ENCODE results near the gene AHNAK.

AHNAK gene

GRCh38 chr11:62494246-62494645 is 52.4 kb downstream of the AHNAK start:
- no peak for DNase-seq

GRCh38 chr11:62493801-62494200 is 52.8 kb downstream of the AHNAK start:
- no peak for DNase-seq

- no peak for DNase-seq
These were observed 54.0 kb downstream of the AHNAK start for GRCh38 chr11:62492586-62492985.

GRCh38 chr11:62491571-62492329 is 54.9 kb downstream of the AHNAK start:
- no peak for DNase-seq

DNA sequence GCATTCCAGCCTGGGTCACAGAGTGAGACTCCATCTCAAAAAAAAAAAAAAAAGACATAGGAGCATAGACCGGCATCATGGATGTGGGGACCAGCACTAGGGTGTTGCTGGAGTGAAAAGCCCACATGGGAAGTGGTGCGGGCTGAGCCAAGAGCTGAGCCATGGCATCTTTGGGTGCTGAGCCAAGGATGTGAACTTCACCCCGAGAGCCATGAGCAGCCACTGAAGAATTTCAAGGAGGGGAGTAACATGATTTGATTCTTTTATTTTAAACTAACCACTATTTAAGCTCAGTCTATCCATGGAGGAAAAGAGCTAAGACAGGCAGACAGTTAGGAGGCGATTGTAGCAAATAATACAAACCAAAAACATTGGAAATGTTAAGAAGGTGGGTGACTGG is 57.4 kb downstream of the AHNAK start:
- DNase-seq, result no peak

DNA sequence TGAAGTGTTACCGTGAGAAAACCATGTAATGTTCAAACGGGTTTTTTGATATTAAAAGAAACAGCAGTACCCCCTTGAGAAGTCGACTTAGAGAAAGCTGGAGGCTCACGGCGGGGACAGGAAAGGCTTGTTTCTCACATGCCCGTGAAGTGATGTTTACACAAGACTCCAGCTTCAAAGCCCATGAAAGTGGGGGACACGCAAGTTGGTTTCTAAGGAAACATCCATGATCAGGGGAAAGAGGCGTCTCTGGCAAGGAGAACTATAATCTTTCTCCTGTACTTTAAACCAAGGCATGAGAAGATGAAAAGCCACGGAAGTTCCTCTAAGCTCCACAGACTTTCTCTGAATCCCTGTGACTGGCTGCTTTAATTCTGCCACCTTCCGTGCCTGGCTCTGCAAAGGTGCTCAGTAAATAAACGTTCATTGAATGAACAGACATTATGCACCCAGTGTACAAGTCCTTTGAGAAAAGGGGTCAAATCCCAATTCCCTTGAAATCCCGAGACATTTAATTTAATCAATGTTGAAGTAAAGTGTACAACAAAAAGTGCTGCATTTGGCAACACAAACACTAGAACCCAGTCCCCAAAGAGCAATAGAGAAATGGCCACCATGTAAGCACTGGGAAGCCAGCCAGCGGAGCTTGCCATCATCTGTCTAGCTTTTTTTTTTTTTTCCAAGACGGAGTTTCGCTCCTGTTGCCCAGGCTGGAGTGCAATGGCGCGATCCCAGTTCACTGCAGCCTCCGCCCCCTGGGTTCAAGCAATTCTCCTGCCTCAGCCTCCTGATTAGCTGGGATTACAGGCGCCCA is 58.7 kb downstream of the AHNAK start:
- DNase-seq, result no peak

GRCh38 chr11:62487136-62487535 is 59.5 kb downstream of the AHNAK start:
- no peak for DNase-seq

GRCh38 chr11:62484352-62484751 is 62.3 kb downstream of the AHNAK start:
- DNase-seq, result no peak

DNA sequence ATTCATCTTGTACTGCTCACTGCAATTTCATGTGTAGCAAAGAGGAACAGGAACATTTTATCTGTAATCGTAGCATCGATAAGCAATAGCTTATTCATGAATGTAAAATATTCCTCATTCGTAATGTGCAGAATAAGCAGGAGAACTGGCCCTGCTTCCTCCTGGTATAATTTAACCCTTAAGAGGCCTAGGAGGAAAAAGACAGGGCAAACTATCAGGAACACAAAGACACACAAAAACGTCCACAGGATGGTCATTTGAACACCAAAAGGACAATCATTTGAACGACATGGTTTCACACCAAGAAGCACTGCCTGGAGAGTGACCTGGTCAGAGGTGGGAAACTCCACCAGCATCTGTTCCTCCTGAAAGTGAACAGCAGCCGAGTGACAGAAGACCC is 63.9 kb downstream of the AHNAK start:
- DNase-seq, result no peak

GRCh38 chr11:62479631-62480201 is 66.9 kb downstream of the AHNAK start:
- DNase-seq, result no peak

DNA sequence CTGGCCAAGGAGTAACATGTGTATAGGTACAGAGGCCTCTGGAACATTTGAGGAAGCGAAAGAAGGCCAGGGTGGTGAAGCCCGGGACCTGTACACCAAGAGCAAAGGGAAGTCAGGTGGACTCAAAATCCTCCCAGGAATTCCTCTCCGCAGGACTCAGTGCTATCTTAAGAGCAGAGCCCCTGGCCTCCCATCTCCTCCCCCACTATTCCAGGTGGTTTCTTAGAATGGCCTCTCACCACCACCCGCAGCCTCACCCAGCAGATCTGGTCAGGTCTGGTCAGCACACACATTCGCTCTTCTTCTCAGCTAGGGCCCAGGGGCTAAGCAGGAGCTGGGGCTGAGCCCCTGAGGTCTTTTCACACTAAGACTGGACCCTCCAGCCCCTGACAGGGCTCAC is 68.7 kb downstream of the AHNAK start:
- no peak for DNase-seq

- DNase-seq, result no peak
These were observed 74.3 kb downstream of the AHNAK start for GRCh38 chr11:62472063-62472884.

DNA sequence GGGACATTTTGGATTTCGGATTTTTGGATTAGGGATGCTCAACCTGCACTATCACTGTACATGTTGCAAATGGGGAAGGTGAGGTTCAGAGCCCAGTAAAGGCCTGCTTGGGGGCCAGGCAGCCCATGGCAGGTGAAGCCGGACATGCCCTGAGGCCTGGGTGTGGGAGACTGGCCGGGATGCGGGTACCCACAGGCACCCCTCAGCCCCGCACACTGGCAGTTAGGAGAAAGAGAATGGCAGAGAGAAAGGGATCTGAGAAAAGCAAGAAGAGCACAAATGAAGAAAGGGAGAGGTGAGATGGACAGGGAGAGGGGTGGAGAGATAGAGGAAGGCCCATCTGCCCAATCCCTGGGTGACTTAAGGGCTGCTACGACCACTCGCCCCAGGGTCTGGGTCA is 75.0 kb downstream of the AHNAK start:
- no peak for DNase-seq

DNA sequence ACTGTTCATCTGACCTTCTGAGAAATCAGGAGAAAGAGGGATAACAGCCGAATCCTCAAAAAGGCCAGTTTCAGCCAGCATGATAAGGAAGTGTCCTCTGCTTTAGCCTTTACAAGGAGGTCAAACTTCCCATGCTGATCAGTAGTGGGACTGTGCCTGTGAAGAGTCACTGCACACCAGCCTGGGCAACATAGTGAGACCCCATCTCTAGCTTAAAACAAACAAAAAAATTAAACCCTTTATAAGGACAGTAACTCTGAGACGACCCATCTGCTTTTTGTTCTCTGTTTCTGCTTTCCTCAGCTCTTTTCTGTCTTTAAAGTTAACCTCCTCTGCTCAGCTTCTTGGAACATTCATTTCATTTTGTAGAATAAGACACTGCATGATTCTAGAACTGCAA is 78.0 kb downstream of the AHNAK start:
- no peak for DNase-seq

DNA sequence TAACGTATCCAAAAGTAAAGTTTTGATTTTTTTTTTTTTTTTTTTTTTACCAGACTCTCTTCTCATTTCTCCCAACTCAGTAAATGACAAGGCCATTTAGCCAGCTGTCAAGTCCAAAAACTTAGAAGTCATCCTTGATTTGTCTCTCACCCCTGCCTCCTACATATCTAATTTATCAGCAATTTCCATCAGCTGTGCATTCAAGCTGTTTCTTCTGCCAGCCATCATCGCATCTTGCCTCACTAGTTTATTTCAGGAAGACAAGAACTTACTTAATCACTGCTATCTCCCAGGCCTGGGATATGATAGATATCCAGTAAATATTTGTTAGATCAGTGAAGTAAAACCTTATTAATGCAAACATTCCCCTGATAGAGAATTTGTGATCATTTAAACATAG is 80.2 kb downstream of the AHNAK start:
- no peak for DNase-seq

- no peak for DNase-seq
These were observed 82.0 kb downstream of the AHNAK start for GRCh38 chr11:62464655-62465054.

DNA sequence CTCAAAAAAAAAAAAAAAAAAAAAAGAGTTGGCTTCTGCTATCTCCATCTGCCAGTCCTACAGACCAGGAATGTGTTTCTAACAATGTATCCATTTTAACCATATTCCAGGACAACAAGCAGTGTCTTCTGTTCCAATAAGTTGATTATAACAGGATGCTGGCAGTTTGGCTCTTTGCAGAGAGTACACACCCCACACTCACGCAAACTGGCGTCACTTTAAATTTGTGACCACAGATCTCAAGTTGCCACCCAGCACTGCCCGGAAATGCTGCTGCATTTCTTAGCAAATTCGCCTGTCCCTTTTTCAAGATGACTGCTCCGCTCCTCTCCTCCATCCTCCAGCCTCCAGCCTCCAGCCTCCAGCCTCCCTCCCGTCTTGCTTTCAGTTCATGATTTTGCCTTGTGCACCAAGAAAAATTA is 83.5 kb downstream of the AHNAK start:
- DNase-seq, result no peak

DNA sequence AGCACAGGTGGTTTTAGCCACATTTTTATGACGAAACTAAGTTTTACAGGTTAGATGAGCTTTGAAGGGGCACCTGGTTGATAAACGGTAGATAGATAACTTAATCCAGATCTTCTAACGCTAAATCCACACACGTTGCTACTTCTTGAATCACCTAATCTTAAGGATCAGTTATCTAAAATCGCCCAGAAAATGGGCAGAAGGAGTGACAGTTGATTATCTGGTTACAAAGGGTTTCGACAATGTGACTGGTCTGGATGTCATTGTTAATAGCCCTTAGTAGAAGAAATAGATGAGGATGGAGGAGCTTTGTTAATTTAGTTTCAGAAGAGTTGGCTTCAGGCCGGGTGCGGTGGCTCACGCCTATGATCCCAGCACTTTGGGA is 84.1 kb downstream of the AHNAK start:
- no peak for DNase-seq

- DNase-seq, result no peak
These were observed 84.7 kb downstream of the AHNAK start for GRCh38 chr11:62461740-62462507.

DNA sequence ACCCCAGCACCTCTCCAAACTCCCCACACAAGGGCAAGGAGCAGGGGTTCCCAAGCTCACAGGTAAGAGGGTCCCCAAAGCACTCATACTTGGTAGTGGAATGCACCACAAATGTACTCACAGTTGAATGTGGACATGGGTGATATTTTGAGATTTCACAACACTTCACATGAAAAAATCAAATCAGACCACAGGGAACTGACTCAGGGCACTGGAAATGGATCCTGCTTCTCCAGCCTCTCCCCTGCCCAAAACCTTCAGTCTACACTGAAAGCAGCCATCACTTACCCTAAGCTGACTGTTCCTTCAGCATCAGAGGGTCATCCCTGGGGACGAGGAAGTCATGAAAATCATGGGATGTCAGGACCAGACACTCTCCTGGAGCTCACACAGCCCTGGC is 87.5 kb downstream of the AHNAK start:
- no peak for DNase-seq

DNA sequence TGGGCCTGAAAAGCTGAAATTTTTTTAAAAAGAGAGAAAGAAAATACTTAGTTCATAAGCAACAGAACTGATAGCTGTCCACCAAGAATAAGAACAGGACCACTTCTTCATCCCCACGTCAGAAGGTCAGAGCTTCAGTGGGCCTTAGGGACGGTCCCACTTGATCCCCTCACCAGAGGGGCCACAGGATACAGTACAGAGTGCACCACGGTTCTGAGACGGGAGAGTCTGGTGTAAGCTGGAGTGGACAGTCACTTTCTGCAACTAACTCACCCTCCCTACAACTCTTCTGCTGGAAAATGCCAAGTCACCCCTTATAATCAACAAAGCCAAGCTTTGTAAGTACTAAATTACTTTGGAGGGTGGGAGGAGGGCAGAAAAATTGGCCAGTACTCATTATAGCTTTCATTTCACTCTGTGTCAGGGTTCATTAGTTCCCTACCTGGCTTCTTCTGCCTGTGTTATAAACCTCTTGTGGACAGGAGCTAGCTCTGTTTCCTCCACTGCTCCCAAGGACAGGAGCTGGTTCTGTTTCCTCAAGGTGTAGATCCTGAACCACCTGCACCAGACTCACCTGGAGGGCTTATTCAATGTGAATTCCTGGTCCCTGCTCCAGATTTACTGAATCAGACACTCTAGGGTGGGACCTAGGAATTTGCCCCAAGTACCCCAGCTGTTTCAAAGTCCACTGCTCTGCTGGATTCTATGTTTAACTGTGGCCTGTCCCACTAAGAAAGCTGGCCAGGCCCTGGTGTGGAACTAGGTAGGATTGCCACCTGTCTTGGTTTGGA is 88.2 kb downstream of the AHNAK start:
- no peak for DNase-seq

GRCh38 chr11:62457478-62457877 is 89.1 kb downstream of the AHNAK start:
- no peak for DNase-seq
